H9 (cell line): ENCODE data around the gene TPT1. TPM values are rescaled to one million over a fixed set of nuclear protein-coding genes. Genes with fewer than 3 reads are reported as not detected.

Source experiments
- DNase-seq: peaks from one replicate; pipeline ENCODE4 v3.0.0-alpha.2; 2017
- H2AFZ ChIP-seq: one replicate; pipeline ENCODE4 v1.6.1; 2013; ENCODE audit warnings: mild to moderate bottlenecking, low read length, control low read depth, moderate library complexity
- H2AK5ac ChIP-seq: 2 replicates; pipeline ENCODE4 v1.6.1; 2013; ENCODE audit warnings: low read length, control low read depth, mixed read lengths; ENCODE audit not compliant: insufficient read length
- H2BK120ac ChIP-seq: one replicate; pipeline ENCODE4 v1.6.1; 2013; ENCODE audit warnings: low read depth, mild to moderate bottlenecking, low read length, control low read depth, inconsistent platforms; ENCODE audit not compliant: poor library complexity, severe bottlenecking
- H2BK12ac ChIP-seq: 2 replicates; pipeline ENCODE4 v1.6.1; 2013; ENCODE audit warnings: low read length, control low read depth, mixed read lengths, low read depth; ENCODE audit not compliant: insufficient read length
- H2BK15ac ChIP-seq: 2 replicates; pipeline ENCODE4 v1.6.1; 2013; ENCODE audit warnings: low read depth, low read length, control low read depth
- H2BK20ac ChIP-seq: one replicate; pipeline ENCODE4 v1.6.1; 2013; ENCODE audit warnings: low read depth, mild to moderate bottlenecking, low read length, control low read depth, inconsistent platforms; ENCODE audit not compliant: poor library complexity, severe bottlenecking
- H2BK5ac ChIP-seq: 2 replicates; pipeline ENCODE4 v1.6.1; 2013; ENCODE audit warnings: low read length, control low read depth, mixed read lengths; ENCODE audit not compliant: insufficient read length
- H3K14ac ChIP-seq: 2 replicates; pipeline ENCODE4 v1.6.1; 2013; ENCODE audit warnings: low read length, control low read depth; ENCODE audit not compliant: insufficient read depth
- H3K18ac ChIP-seq: 2 replicates; pipeline ENCODE4 v1.6.1; 2013; ENCODE audit warnings: low read depth, mild to moderate bottlenecking, mixed read lengths, low read length, control low read depth; ENCODE audit not compliant: insufficient read length
- H3K23ac ChIP-seq: 2 replicates; pipeline ENCODE4 v1.6.1; 2013; ENCODE audit warnings: low read length, control low read depth, mixed read lengths, low read depth; ENCODE audit not compliant: insufficient read length
- H3K23me2 ChIP-seq: 2 replicates; pipeline ENCODE4 v1.6.1; 2013; ENCODE audit warnings: low read depth, mild to moderate bottlenecking, mixed read lengths, low read length, control low read depth; ENCODE audit not compliant: insufficient read length, poor library complexity, severe bottlenecking
- H3K27ac ChIP-seq: 2 replicates; pipeline ENCODE4 v1.5.1; 2013; ENCODE audit warnings: low read length, control low read depth, mixed read lengths, low read depth; ENCODE audit not compliant: insufficient read length
- H3K27me3 ChIP-seq: 2 replicates; pipeline ENCODE4 v1.6.1; 2013; ENCODE audit warnings: low read length, control low read depth, inconsistent platforms; ENCODE audit not compliant: insufficient read depth
- H3K4ac ChIP-seq: 2 replicates; pipeline ENCODE4 v1.6.1; 2013; ENCODE audit warnings: low read depth, mild to moderate bottlenecking, control low read depth, inconsistent platforms, low read length, moderate library complexity
- H3K4me1 ChIP-seq: 2 replicates; pipeline ENCODE4 v1.6.1; 2013; ENCODE audit warnings: low read length, control low read depth, inconsistent platforms; ENCODE audit not compliant: insufficient read depth
- H3K4me2 ChIP-seq: 2 replicates; pipeline ENCODE4 v1.6.1; 2013; ENCODE audit warnings: low read length, control low read depth, mixed read lengths; ENCODE audit not compliant: insufficient read length, insufficient read depth
- H3K56ac ChIP-seq: 2 replicates; pipeline ENCODE4 v1.6.1; 2013; ENCODE audit warnings: low read depth, mild to moderate bottlenecking, mixed read lengths, low read length, control low read depth; ENCODE audit not compliant: insufficient read length
- H3K79me1 ChIP-seq: 2 replicates; pipeline ENCODE4 v1.6.1; 2013; ENCODE audit warnings: low read depth, mild to moderate bottlenecking, moderate library complexity, low read length, control low read depth, inconsistent platforms; ENCODE audit not compliant: insufficient read depth, poor library complexity, severe bottlenecking
- H3K79me2 ChIP-seq: 2 replicates; pipeline ENCODE4 v1.6.1; 2013; ENCODE audit warnings: low read length, control low read depth, inconsistent platforms; ENCODE audit not compliant: insufficient read depth
- H3K9ac ChIP-seq: 2 replicates; pipeline ENCODE4 v1.6.1; 2013; ENCODE audit warnings: low read length, control low read depth, mixed read lengths; ENCODE audit not compliant: insufficient read length; ENCODE audit errors: extremely low read depth
- H3K9me3 ChIP-seq: one replicate; pipeline ENCODE4 v1.6.1; 2013; ENCODE audit warnings: low read depth, low read length, inconsistent platforms; ENCODE audit not compliant: control insufficient read depth
- H3T11ph ChIP-seq: one replicate; pipeline ENCODE4 v1.6.1; 2013; ENCODE audit warnings: mild to moderate bottlenecking, low read length, control low read depth, inconsistent platforms
- H4K20me1 ChIP-seq: one replicate; pipeline ENCODE4 v1.6.1; 2013; ENCODE audit not compliant: control insufficient read depth, insufficient read length, insufficient read depth
- H4K5ac ChIP-seq: 2 replicates; pipeline ENCODE4 v1.6.1; 2013; ENCODE audit warnings: low read depth, mild to moderate bottlenecking, mixed read lengths, low read length, control low read depth; ENCODE audit not compliant: insufficient read length
- H4K8ac ChIP-seq: replicated peaks from 2 replicates; pipeline ENCODE4 v1.6.1; 2013; ENCODE audit warnings: low read length, control low read depth, mixed read lengths, low read depth; ENCODE audit not compliant: insufficient read length
- H4K91ac ChIP-seq: 2 replicates; pipeline ENCODE4 v1.6.1; 2013; ENCODE audit warnings: low read depth, mild to moderate bottlenecking, moderate library complexity, mixed read lengths, low read length, control low read depth; ENCODE audit not compliant: insufficient read length
- H3K27ac Mint-ChIP-seq, 3 experiments: 2 replicates in 2 of 3; 3 replicates in 1 of 3; pipeline ENCODE4 v1.8.0; 2020 to 2021; ENCODE audit warnings: mixed read lengths in 3 of 3, mild to moderate bottlenecking in 1 of 3, moderate library complexity in 1 of 3
- H3K27me3 Mint-ChIP-seq: 2 replicates; pipeline ENCODE4 v1.8.0; 2021; ENCODE audit warnings: low read depth, mild to moderate bottlenecking, moderate library complexity, mixed read lengths
- H3K36me3 Mint-ChIP-seq, 3 experiments: 2 replicates in 2 of 3; 3 replicates in 1 of 3; pipeline ENCODE4 v1.8.0; 2020 to 2021; ENCODE audit warnings: low read depth in 3 of 3, mixed read lengths in 3 of 3; ENCODE audit not compliant: insufficient read depth in 1 of 3
- H3K4me1 Mint-ChIP-seq, 2 experiments: 2 replicates each; pipeline ENCODE4 v1.8.0; 2020; ENCODE audit warnings: mixed read lengths in 2 of 2
- H3K4me3 Mint-ChIP-seq, 2 experiments: 2 replicates in 1 of 2; 3 replicates in 1 of 2; pipeline ENCODE4 v1.8.0; 2020 to 2021; ENCODE audit warnings: mild to moderate bottlenecking in 2 of 2, mixed read lengths in 2 of 2, moderate library complexity in 1 of 2
- H3K9me3 Mint-ChIP-seq, 2 experiments: 2 replicates in 1 of 2; 3 replicates in 1 of 2; pipeline ENCODE4 v1.8.0; 2020; ENCODE audit warnings: mild to moderate bottlenecking in 2 of 2, mixed read lengths in 2 of 2, moderate library complexity in 1 of 2
- CTCF ChIP-seq: fragments of 200-600 bp; sonication (generic); conservative IDR thresholded peaks from 3 replicates; pipeline ENCODE4 v1.8.0; 2021; ENCODE audit warnings: antibody characterized with exemption, mild to moderate bottlenecking
- total RNA-seq: library from RNA; stranded (reverse); gene quantifications from 2 replicates; pipeline ENCODE4 v1.2.1, GENCODE V29; 2021

Gene TPT1
- total RNA-seq, 1 experiment from 2014 or later: 2,205 TPM

DNA sequence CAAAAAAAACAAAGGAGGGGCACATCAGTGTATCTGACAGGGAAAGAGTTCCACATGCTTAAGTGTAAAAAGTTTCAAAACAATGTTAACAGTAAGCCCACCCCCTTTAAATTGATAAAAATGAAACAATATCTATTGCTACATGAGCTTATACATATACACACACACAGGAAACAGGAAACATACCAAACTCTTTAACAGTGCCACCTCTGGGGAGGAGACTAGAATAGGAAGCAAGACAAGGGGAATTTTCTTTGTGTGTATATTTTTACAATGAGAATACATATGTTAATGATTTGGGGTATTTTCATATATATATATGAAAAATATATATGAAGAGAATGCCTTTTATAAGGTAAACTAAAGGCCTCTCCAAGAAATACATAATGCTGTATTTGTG is 44.7 kb downstream of the TPT1 start:
- Histone ChIP-seq H3K4ac (no peak overlapping the region), H3K23ac (no peak overlapping the region), H2AK5ac (no peak overlapping the region), H3K79me2 (no peaks in the 10 kb centered on the region), H2BK12ac (no peak overlapping the region), H3K9me3 (no peaks in the 10 kb centered on the region), H4K20me1 (no peaks in the 10 kb centered on the region), H3T11ph (no peak overlapping the region), H3K56ac (no peak overlapping the region), H2AFZ (no peak overlapping the region), H2BK120ac (no peak overlapping the region), H4K91ac (no peak overlapping the region), H3K79me1 (no peaks in the 10 kb centered on the region), H4K5ac (no peak overlapping the region), H3K27ac (no peak overlapping the region), H3K27me3 (no peaks in the 10 kb centered on the region), H3K4me1 (no peaks in the 10 kb centered on the region), H2BK5ac (no peak overlapping the region), H2BK15ac (no peak overlapping the region), H3K9ac (no peak overlapping the region), H3K18ac (no peak overlapping the region), H2BK20ac (no peak overlapping the region), H3K14ac (no peak overlapping the region), H3K23me2 (no peaks in the 10 kb centered on the region), H4K8ac (no peak overlapping the region), H3K4me2 (no peak overlapping the region)
- H3K27me3 Mint-ChIP-seq: no peaks in the 10 kb centered on the region; the same call in 1 of the 2 replicates
- TF ChIP-seq CTCF: no peak
- H3K36me3 Mint-ChIP-seq: no peaks in the 10 kb centered on the region
- H3K4me3 Mint-ChIP-seq: no peak overlapping the region
- peak overlapping the region in 1 of 3 experiments; percentile 76; a peak in 3 of 7 replicates for H3K27ac Mint-ChIP-seq
- no peak for DNase-seq
- H3K9me3 Mint-ChIP-seq: no peaks in the 10 kb centered on the region
- peaks cover 11 to 16% of the 10 kb centered on the region in 2 experiments; a peak in 3 of 4 replicates for H3K4me1 Mint-ChIP-seq
